Neuronal stem cell (in vitro differentiated cells): ENCODE measurements around the gene TMEM120A.

Experiments used
- DNase-seq: peaks from one replicate; pipeline ENCODE4 v3.0.0-alpha.2; 2013; ENCODE audit warnings: low spot score
- H2AFZ ChIP-seq: one replicate; pipeline ENCODE4 v1.6.1; 2013; ENCODE audit warnings: mild to moderate bottlenecking, low read length, inconsistent platforms
- H2AK5ac ChIP-seq: 2 replicates; pipeline ENCODE4 v1.6.1; 2013; ENCODE audit warnings: low read depth, mild to moderate bottlenecking, inconsistent platforms, low read length, moderate library complexity, mixed read lengths
- H2BK120ac ChIP-seq: 2 replicates; pipeline ENCODE4 v1.6.1; 2013; ENCODE audit warnings: low read depth, mild to moderate bottlenecking, inconsistent platforms, low read length, moderate library complexity, mixed read lengths
- H2BK12ac ChIP-seq: one replicate; pipeline ENCODE4 v1.6.1; 2013; ENCODE audit warnings: low read length, inconsistent platforms
- H2BK15ac ChIP-seq: 2 replicates; pipeline ENCODE4 v1.6.1; 2013; ENCODE audit warnings: mild to moderate bottlenecking, low read length, inconsistent platforms, mixed read lengths
- H2BK5ac ChIP-seq: one replicate; pipeline ENCODE4 v1.6.1; 2013; ENCODE audit warnings: inconsistent platforms, mild to moderate bottlenecking, low read length, moderate library complexity
- H3K14ac ChIP-seq: one replicate; pipeline ENCODE4 v1.6.1; 2013; ENCODE audit warnings: low read length, inconsistent platforms
- H3K18ac ChIP-seq: 2 replicates; pipeline ENCODE4 v1.6.1; 2013; ENCODE audit warnings: low read length, inconsistent platforms
- H3K23ac ChIP-seq: 2 replicates; pipeline ENCODE4 v1.6.1; 2013; ENCODE audit warnings: low read depth, mild to moderate bottlenecking, mixed read lengths, low read length, inconsistent platforms; ENCODE audit not compliant: poor library complexity
- H3K27ac ChIP-seq: replicated peaks from 3 replicates; pipeline ENCODE4 v1.5.1; 2013; ENCODE audit warnings: low read length, inconsistent platforms
- H3K27me3 ChIP-seq, 3 experiments: 2 replicates each; pipeline ENCODE4 v1.6.1; 2013; ENCODE audit warnings: low read length in 3 of 3, mild to moderate bottlenecking in 2 of 3, inconsistent platforms in 1 of 3, low read depth in 1 of 3, mixed read lengths in 1 of 3, moderate library complexity in 1 of 3; ENCODE audit not compliant: control insufficient read depth in 3 of 3, insufficient read depth in 3 of 3
- H3K36me3 ChIP-seq, 2 donors: replicated peaks in 1 of 2; 2 replicates each; pipeline ENCODE4 v1.6.1; 2013; ENCODE audit warnings: low read length in 2 of 2; ENCODE audit not compliant: control insufficient read depth in 2 of 2, insufficient read depth in 2 of 2
- H3K4ac ChIP-seq: 2 replicates; pipeline ENCODE4 v1.6.1; 2013; ENCODE audit warnings: inconsistent platforms, mild to moderate bottlenecking, low read length, moderate library complexity
- H3K4me1 ChIP-seq, 2 donors: 1 replicate in 1 of 2; 2 replicates in 1 of 2; pipeline ENCODE4 v1.6.1; 2013; ENCODE audit warnings: low read length in 2 of 2, low read depth in 1 of 2; ENCODE audit not compliant: control insufficient read depth in 2 of 2, insufficient read depth in 1 of 2
- H3K4me2 ChIP-seq: one replicate; pipeline ENCODE4 v1.6.1; 2013; ENCODE audit warnings: mild to moderate bottlenecking, low read length, inconsistent platforms; ENCODE audit not compliant: insufficient read depth, poor library complexity, severe bottlenecking
- H3K4me3 ChIP-seq, 2 donors: 2 replicates each; pipeline ENCODE4 v1.5.1; 2013; ENCODE audit warnings: low read length in 2 of 2, mild to moderate bottlenecking in 2 of 2, inconsistent platforms in 1 of 2, moderate library complexity in 1 of 2
- H3K79me1 ChIP-seq: one replicate; pipeline ENCODE4 v1.6.1; 2013; ENCODE audit warnings: low read depth, mild to moderate bottlenecking, inconsistent platforms, low read length, moderate library complexity
- H3K9ac ChIP-seq: one replicate; pipeline ENCODE4 v1.6.1; 2013; ENCODE audit warnings: mild to moderate bottlenecking, low read depth, low read length, inconsistent platforms; ENCODE audit not compliant: poor library complexity
- H3K9me3 ChIP-seq, 2 donors: replicated peaks in 1 of 2; 2 replicates each; pipeline versions ENCODE3 to v1.6.1; 2013; ENCODE audit warnings: low read length in 2 of 2, mild to moderate bottlenecking in 2 of 2, inconsistent platforms in 1 of 2, low read depth in 1 of 2, mixed read lengths in 1 of 2, moderate library complexity in 1 of 2; ENCODE audit not compliant: control insufficient read depth in 2 of 2, insufficient read depth in 1 of 2
- H4K8ac ChIP-seq: one replicate; pipeline ENCODE4 v1.6.1; 2013; ENCODE audit warnings: low read depth, mild to moderate bottlenecking, inconsistent platforms, low read length, moderate library complexity
- H4K91ac ChIP-seq: one replicate; pipeline ENCODE4 v1.6.1; 2013; ENCODE audit warnings: low read length, low read depth, mild to moderate bottlenecking, inconsistent platforms; ENCODE audit not compliant: poor library complexity
- WGBS, 2 donors: extraction: QIAGEN DNeasy Blood & Tissue Kit; methylation state at CpG; one replicate each; pipeline ENCODE4 v1.1.7; 2013; ENCODE audit warnings: missing lambda C conversion rate in 2 of 2, mixed read lengths in 1 of 2; ENCODE audit not compliant: insufficient read length in 2 of 2, insufficient replicate concordance in 1 of 2; ENCODE audit errors: extremely low coverage in 2 of 2; 5-methylcytosine and 5-hydroxymethylcytosine counted together

Gene TMEM120A

GRCh38 chr7:75969182-75969581, 25.2 kb downstream of the TMEM120A start:
- H3K27ac ChIP-seq: no peak overlapping the region
- WGBS, 2 donors: no CpG with 5 or more reads among the region's 13 CpGs

GRCh38 chr7:75968561-75969001, 25.8 kb downstream of the TMEM120A start:
- Histone ChIP-seq H3K14ac (no peak overlapping the region), H3K4me1 (peaks cover 39 to 52% of the 10 kb centered on the region in 2 donors), H2BK120ac (peak overlapping the region; percentile 67), H2BK12ac (no peak overlapping the region), H3K79me1 (peaks cover 3% of the 10 kb centered on the region), H2BK15ac (no peak overlapping the region), H3K9ac (no peak overlapping the region), H2BK5ac (peak overlapping the region; percentile 0), H3K4me2 (no peak overlapping the region), H2AK5ac (peak overlapping the region; percentile 96), H3K18ac (peak overlapping the region; percentile 35), H3K27me3 (no peaks in the 10 kb centered on the region), H3K9me3 (peaks cover 0 to 2% of the 10 kb centered on the region in 2 donors), H3K4ac (no peak overlapping the region), H3K27ac (no peak overlapping the region), H3K4me3 (no peak overlapping the region), H4K8ac (no peak overlapping the region), H2AFZ (no peak overlapping the region), H4K91ac (no peak overlapping the region), H3K36me3 (peaks cover 8 to 35% of the 10 kb centered on the region in 2 donors), H3K23ac (peak overlapping the region; percentile 39)
- WGBS, 2 donors: no CpG with 5 or more reads among the region's 12 CpGs
- DNase-seq: no peak

More at GRCh38 chr7:75969182-75969581, 25.2 kb downstream of the TMEM120A start:
- no peak overlapping the region for H2BK12ac ChIP-seq
- H3K4me2 ChIP-seq: no peak overlapping the region
- H3K79me1 ChIP-seq: peaks cover 3% of the 10 kb centered on the region
- H3K23ac ChIP-seq: no peak overlapping the region
- H2BK5ac ChIP-seq: peak overlapping the region; percentile 0
- no peak overlapping the region for H2BK120ac ChIP-seq
- no peak overlapping the region for H3K4ac ChIP-seq
- H3K4me1 ChIP-seq: peaks cover 38 to 50% of the 10 kb centered on the region in 2 donors
- H2BK15ac ChIP-seq: no peak overlapping the region
- H4K8ac ChIP-seq: no peak overlapping the region
- H3K18ac ChIP-seq: peak overlapping the region; percentile 68
- no peak overlapping the region for H3K14ac ChIP-seq
- H3K4me3 ChIP-seq: no peak overlapping the region
- peak overlapping the region; percentile 89 for H2AK5ac ChIP-seq
- H3K9me3 ChIP-seq: peaks cover 0 to 2% of the 10 kb centered on the region in 2 donors
- H3K9ac ChIP-seq: no peak overlapping the region
- no peak for DNase-seq
- H3K36me3 ChIP-seq: peaks cover 10 to 41% of the 10 kb centered on the region in 2 donors
- no peak overlapping the region for H4K91ac ChIP-seq
- no peaks in the 10 kb centered on the region for H3K27me3 ChIP-seq
- H2AFZ ChIP-seq: no peak overlapping the region

- Histone ChIP-seq H4K8ac (no peak overlapping the region), H3K23ac (peak overlapping the region; percentile 39), H3K4ac (no peak overlapping the region), H3K4me3 (no peak overlapping the region), H3K4me1 (peaks cover 45 to 57% of the 10 kb centered on the region in 2 donors), H2BK12ac (peak overlapping the region; percentile 78), H2AFZ (no peak overlapping the region), H3K27me3 (no peaks in the 10 kb centered on the region), H2BK15ac (peak overlapping the region; percentile 71), H2AK5ac (peak overlapping the region; percentile 96), H2BK120ac (peak overlapping the region; percentile 67), H3K79me1 (peaks cover 3% of the 10 kb centered on the region), H3K27ac (peak overlapping the region; percentile 56), H3K4me2 (no peak overlapping the region), H4K91ac (no peak overlapping the region), H3K36me3 (peaks cover 8 to 30% of the 10 kb centered on the region in 2 donors), H3K9me3 (peaks cover 0 to 2% of the 10 kb centered on the region in 2 donors), H2BK5ac (peak overlapping the region; percentile 0), H3K18ac (peak overlapping the region; percentile 93), H3K14ac (no peak overlapping the region), H3K9ac (peak overlapping the region; percentile 24)
- no CpG with 5 or more reads among the region's 10 CpGs for WGBS, 2 donors
- no peak for DNase-seq
Observed at GRCh38 chr7:75968012-75968411, 26.4 kb downstream of the TMEM120A start.

GRCh38 chr7:75967487-75967997, 26.9 kb downstream of the TMEM120A start:
- Histone ChIP-seq H4K8ac (no peak overlapping the region), H3K4me1 (peaks cover 47 to 60% of the 10 kb centered on the region in 2 donors), H3K18ac (peak overlapping the region; percentile 93), H2BK5ac (no peak overlapping the region), H3K9ac (peak overlapping the region; percentile 24), H4K91ac (no peak overlapping the region), H2AFZ (no peak overlapping the region), H2BK15ac (no peak overlapping the region), H3K4me2 (no peak overlapping the region), H3K36me3 (peaks cover 7 to 27% of the 10 kb centered on the region in 2 donors), H3K79me1 (peaks cover 3% of the 10 kb centered on the region), H2BK120ac (no peak overlapping the region), H3K27ac (peak overlapping the region; percentile 56), H3K27me3 (no peaks in the 10 kb centered on the region), H3K4me3 (no peak overlapping the region), H3K4ac (no peak overlapping the region), H2AK5ac (peak overlapping the region; percentile 96), H2BK12ac (no peak overlapping the region), H3K9me3 (peaks cover 0 to 2% of the 10 kb centered on the region in 2 donors), H3K14ac (no peak overlapping the region), H3K23ac (peak overlapping the region; percentile 39)
- DNase-seq: no peak
- WGBS, 2 donors: no CpG with 5 or more reads among the region's 13 CpGs
